ENCODE data around the gene ROR2. TPM values are rescaled to one million over a fixed set of nuclear protein-coding genes. Genes with fewer than 3 reads are reported as not detected.

The ROR2 gene
- polyA plus RNA-seq, 3 donors, result not detected

DNA sequence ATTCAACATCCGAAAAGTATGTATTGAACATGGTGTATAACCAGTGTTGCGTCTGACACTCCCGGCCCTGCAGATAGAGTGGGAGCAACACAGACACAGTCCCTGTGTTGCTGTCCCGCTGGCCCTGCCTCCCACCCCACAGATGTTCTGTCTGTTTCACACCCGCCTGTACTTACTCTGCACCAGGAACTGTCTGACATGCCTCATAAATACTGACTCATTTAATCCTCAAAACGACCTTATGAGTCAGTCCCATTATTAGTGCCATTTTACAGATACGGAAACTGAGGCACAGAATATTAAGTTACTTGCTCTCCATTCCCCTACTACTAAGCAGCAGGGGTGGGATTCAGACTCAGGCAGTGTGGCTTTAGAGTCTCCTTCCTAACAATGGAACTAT is 416.6 kb downstream of the ROR2 start:
- peaks cover 5 to 12% (median 9%) of the 10 kb centered on the region in 3 donors for H3K27me3 Mint-ChIP-seq (ENCODE audit: low read depth in 3 of 3)
- no peaks in the 10 kb centered on the region for H3K79me2 ChIP-seq (ENCODE audit: insufficient read depth, low read length)
- H3K9ac ChIP-seq (ENCODE audit: insufficient read depth, low read length, poor library complexity, severe bottlenecking), result no peak overlapping the region
- no peak overlapping the region for H3K4me2 ChIP-seq (replicated peaks; ENCODE audit: extremely low read depth, low read length, poor library complexity, severe bottlenecking)
- H3K36me3 ChIP-seq (replicated peaks in 1 of 2; ENCODE audit: control insufficient read depth in 1 of 2, insufficient read depth in 2 of 2, low read length in 2 of 2), result no peaks in the 10 kb centered on the region
- H3K27ac ChIP-seq (ENCODE audit: low read depth in 1 of 2, low read length in 2 of 2), result no peak overlapping the region
- no peak overlapping the region for H3K27ac Mint-ChIP-seq
- peaks cover 0 to 4% (median 0%) of the 10 kb centered on the region in 7 donors for H3K9me3 Mint-ChIP-seq
- no peaks in the 10 kb centered on the region for H3K36me3 Mint-ChIP-seq
- H3K4me3 Mint-ChIP-seq, result no peak overlapping the region
- H3K9me3 ChIP-seq (replicated peaks in 1 of 2; ENCODE audit: control insufficient read depth in 1 of 2, insufficient read depth in 1 of 2, low read length in 2 of 2), result no peaks in the 10 kb centered on the region
- TF ChIP-seq, protein P1, sequence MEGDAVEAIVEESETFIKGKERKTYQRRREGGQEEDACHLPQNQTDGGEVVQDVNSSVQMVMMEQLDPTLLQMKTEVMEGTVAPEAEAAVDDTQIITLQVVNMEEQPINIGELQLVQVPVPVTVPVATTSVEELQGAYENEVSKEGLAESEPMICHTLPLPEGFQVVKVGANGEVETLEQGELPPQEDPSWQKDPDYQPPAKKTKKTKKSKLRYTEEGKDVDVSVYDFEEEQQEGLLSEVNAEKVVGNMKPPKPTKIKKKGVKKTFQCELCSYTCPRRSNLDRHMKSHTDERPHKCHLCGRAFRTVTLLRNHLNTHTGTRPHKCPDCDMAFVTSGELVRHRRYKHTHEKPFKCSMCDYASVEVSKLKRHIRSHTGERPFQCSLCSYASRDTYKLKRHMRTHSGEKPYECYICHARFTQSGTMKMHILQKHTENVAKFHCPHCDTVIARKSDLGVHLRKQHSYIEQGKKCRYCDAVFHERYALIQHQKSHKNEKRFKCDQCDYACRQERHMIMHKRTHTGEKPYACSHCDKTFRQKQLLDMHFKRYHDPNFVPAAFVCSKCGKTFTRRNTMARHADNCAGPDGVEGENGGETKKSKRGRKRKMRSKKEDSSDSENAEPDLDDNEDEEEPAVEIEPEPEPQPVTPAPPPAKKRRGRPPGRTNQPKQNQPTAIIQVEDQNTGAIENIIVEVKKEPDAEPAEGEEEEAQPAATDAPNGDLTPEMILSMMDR (IDR thresholded peaks at IDR 0.05), result no peak
- no peaks in the 10 kb centered on the region for H4K20me1 ChIP-seq (ENCODE audit: insufficient read depth, low read length)
- no peak for DNase-seq
- no peaks in the 10 kb centered on the region for H3K27me3 ChIP-seq (ENCODE audit: control insufficient read depth in 2 of 2, insufficient read depth in 2 of 2, low read length in 2 of 2)
- WGBS (ENCODE audit: insufficient coverage), result 83% methylated on average over 5 of the region's 7 CpGs
- H2AFZ ChIP-seq (ENCODE audit: insufficient read depth, low read depth, low read length, poor library complexity, severe bottlenecking), result no peak overlapping the region
- H3K4me3 ChIP-seq (replicated peaks in 1 of 3; ENCODE audit: low read depth in 2 of 3, low read length in 3 of 3), result no peak overlapping the region
- intact Hi-C loops (cut with micrococcal nuclease), result no loop called here
- no peaks in the 10 kb centered on the region for H3K4me1 ChIP-seq (ENCODE audit: control insufficient read depth in 1 of 2, insufficient read depth in 2 of 2, low read length in 2 of 2)
- H3K4me1 Mint-ChIP-seq, result no peaks in the 10 kb centered on the region

DNA sequence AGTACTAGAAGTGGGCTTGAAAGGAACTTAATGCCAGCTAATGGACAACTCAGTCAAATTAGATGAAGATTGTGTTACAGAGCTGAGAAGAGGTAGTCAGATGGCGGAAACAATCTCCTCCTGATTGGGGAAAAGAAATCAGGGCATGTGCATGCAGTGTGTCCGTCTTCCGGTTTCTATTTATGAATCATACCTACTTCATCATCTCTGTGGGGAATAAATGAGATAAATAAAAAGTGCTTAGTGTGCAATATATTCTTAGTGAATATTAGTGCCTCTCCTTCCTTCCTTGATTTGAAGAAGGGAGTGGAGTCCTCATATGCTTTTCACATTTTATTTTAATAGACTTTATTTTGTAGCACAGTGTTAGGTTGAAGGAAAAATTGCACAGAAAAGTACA is 417.7 kb downstream of the ROR2 start:
- H3K4me3 Mint-ChIP-seq, result no peak overlapping the region
- H3K4me1 ChIP-seq (ENCODE audit: control insufficient read depth in 1 of 2, insufficient read depth in 2 of 2, low read length in 2 of 2), result no peaks in the 10 kb centered on the region
- WGBS (ENCODE audit: insufficient coverage), result no CpG with 5 or more reads among the region's 3 CpGs

More for the DNA sequence above, 417.7 kb downstream of the ROR2 start:
- H3K4me3 ChIP-seq (replicated peaks in 1 of 3; ENCODE audit: low read depth in 2 of 3, low read length in 3 of 3), result no peak overlapping the region
- H3K9ac ChIP-seq (ENCODE audit: insufficient read depth, low read length, poor library complexity, severe bottlenecking), result no peak overlapping the region
- H3K27ac ChIP-seq (ENCODE audit: low read depth in 1 of 2, low read length in 2 of 2), result no peak overlapping the region
- peaks cover 0 to 5% (median 0%) of the 10 kb centered on the region in 7 donors for H3K9me3 Mint-ChIP-seq
- no peak overlapping the region for H2AFZ ChIP-seq (ENCODE audit: insufficient read depth, low read depth, low read length, poor library complexity, severe bottlenecking)
- no peaks in the 10 kb centered on the region for H3K27me3 ChIP-seq (ENCODE audit: control insufficient read depth in 2 of 2, insufficient read depth in 2 of 2, low read length in 2 of 2)
- no peaks in the 10 kb centered on the region for H3K36me3 ChIP-seq (replicated peaks in 1 of 2; ENCODE audit: control insufficient read depth in 1 of 2, insufficient read depth in 2 of 2, low read length in 2 of 2)
- TF ChIP-seq, protein P1 (IDR thresholded peaks at IDR 0.05), result no peak
- H4K20me1 ChIP-seq (ENCODE audit: insufficient read depth, low read length), result no peaks in the 10 kb centered on the region
- no peaks in the 10 kb centered on the region for H3K36me3 Mint-ChIP-seq
- H3K4me1 Mint-ChIP-seq, result no peaks in the 10 kb centered on the region
- no peaks in the 10 kb centered on the region for H3K9me3 ChIP-seq (replicated peaks in 1 of 2; ENCODE audit: control insufficient read depth in 1 of 2, insufficient read depth in 1 of 2, low read length in 2 of 2)
- peak overlapping the region in 1 of 7 donors; percentile 54 for H3K27ac Mint-ChIP-seq
- no peaks in the 10 kb centered on the region for H3K79me2 ChIP-seq (ENCODE audit: insufficient read depth, low read length)
- no peak overlapping the region for H3K4me2 ChIP-seq (replicated peaks; ENCODE audit: extremely low read depth, low read length, poor library complexity, severe bottlenecking)
- intact Hi-C loops (cut with micrococcal nuclease), result no loop called here
- peaks cover 7 to 14% (median 7%) of the 10 kb centered on the region in 3 donors for H3K27me3 Mint-ChIP-seq (ENCODE audit: low read depth in 3 of 3)
- DNase-seq, result no peak
